Measurements from ENCODE around the gene TSPAN18. TPM values are rescaled to one million over a fixed set of nuclear protein-coding genes. Genes with fewer than 3 reads are reported as not detected.

The TSPAN18 gene
- total and polyA plus RNA-seq, 7 donors: 5.2 to 21.7 (median 8.0) TPM

GRCh38 chr11:44892843-44893242, 166.1 kb downstream of the TSPAN18 start:
- no peak overlapping the region for H3K27ac ChIP-seq
- WGBS, 3 donors: 59 to 66% (median 60%) methylated on average over 7 of the region's 7 CpGs
- DNase-seq: no peak
- no peak for ATAC-seq
- H3K36me3 ChIP-seq (ENCODE audit: insufficient read depth in 1 of 2, low read depth in 1 of 2): no peaks in the 10 kb centered on the region
- H3K27me3 ChIP-seq (ENCODE audit: insufficient read depth in 3 of 3, low read length in 2 of 3): peaks cover 0 to 33% (median 2%) of the 10 kb centered on the region in 3 donors
- H3K4me3 ChIP-seq: no peak overlapping the region
- intact Hi-C loops (cut with DNase I): loop anchor here in 1 of 2 donors (5.0 kb wide), 1 partner anchor 271 kb away; no protein-coding TSS in a partner anchor
- H3K4me1 ChIP-seq: peaks cover 8% of the 10 kb centered on the region
- TF ChIP-seq CTCF (IDR thresholded peaks at IDR 0.05): no peak
- no peaks in the 10 kb centered on the region for H3K9me3 ChIP-seq

GRCh38 chr11:44893308-44893822, 166.6 kb downstream of the TSPAN18 start:
- no peaks in the 10 kb centered on the region for H3K9me3 ChIP-seq
- no peak overlapping the region for H3K4me3 ChIP-seq
- WGBS, 3 donors: 13 to 23% (median 21%) methylated on average over 10 of the region's 10 CpGs
- no peak for TF ChIP-seq CTCF (IDR thresholded peaks at IDR 0.05)
- H3K27me3 ChIP-seq (ENCODE audit: insufficient read depth in 3 of 3, low read length in 2 of 3): peaks cover 0 to 35% (median 2%) of the 10 kb centered on the region in 3 donors
- intact Hi-C loops (cut with DNase I): loop anchor here in 1 of 2 donors (5.0 kb wide), 1 partner anchor 271 kb away; no protein-coding TSS in a partner anchor
- no peaks in the 10 kb centered on the region for H3K36me3 ChIP-seq (ENCODE audit: insufficient read depth in 1 of 2, low read depth in 1 of 2)
- H3K4me1 ChIP-seq: peaks cover 8% of the 10 kb centered on the region
- H3K27ac ChIP-seq: no peak overlapping the region
- ATAC-seq (peak in 2 of 4 donors; percentile 3 to 46), DNase-seq (peak; percentile 37 to 68)

GRCh38 chr11:44893846-44894617, 167.3 kb downstream of the TSPAN18 start:
- Histone ChIP-seq H3K4me1 (peaks cover 8% of the 10 kb centered on the region), H3K27ac (no peak overlapping the region), H3K27me3 (ENCODE audit: insufficient read depth in 3 of 3, low read length in 2 of 3) (peaks cover 0 to 35% (median 2%) of the 10 kb centered on the region in 3 donors), H3K4me3 (no peak overlapping the region), H3K9me3 (no peaks in the 10 kb centered on the region), H3K36me3 (ENCODE audit: insufficient read depth in 1 of 2, low read depth in 1 of 2) (no peaks in the 10 kb centered on the region)
- 20 to 30% (median 23%) methylated on average over 21 of the region's 21 CpGs for WGBS, 3 donors
- peak; percentile 68 for TF ChIP-seq CTCF (IDR thresholded peaks at IDR 0.05)
- intact Hi-C loops (cut with DNase I): loop anchor here in 1 of 2 donors (1.0 to 5.0 kb wide), 2 partner anchors 167 to 272 kb away; no protein-coding TSS in a partner anchor
- DNase-seq: peak; percentile 65 to 69
- ATAC-seq: peak; percentile 67 to 87 (median 80)

- intact Hi-C loops (cut with DNase I): no loop called here
- Histone ChIP-seq H3K4me1 (no peaks in the 10 kb centered on the region), H3K9me3 (no peaks in the 10 kb centered on the region), H3K4me3 (no peak overlapping the region), H3K36me3 (ENCODE audit: insufficient read depth in 1 of 2, low read depth in 1 of 2) (no peaks in the 10 kb centered on the region), H3K27ac (no peak overlapping the region), H3K27me3 (ENCODE audit: insufficient read depth in 3 of 3, low read length in 2 of 3) (peaks cover 0 to 12% (median 4%) of the 10 kb centered on the region in 3 donors)
- DNase-seq (no peak), ATAC-seq (peak in 2 of 4 donors; percentile 37 to 57)
- TF ChIP-seq CTCF (IDR thresholded peaks at IDR 0.05): no peak
- 79 to 84% (median 81%) methylated on average over 3 of the region's 3 CpGs for whole genome bisulfite sequencing, 3 donors
These were observed 173.2 kb downstream of the TSPAN18 start for GRCh38 chr11:44899959-44900358.
